Prostate gland (tissue), 2 donors: ENCODE data around the gene PRRT4.

ENCODE experiments used
- CTCF ChIP-seq, 4 experiments: fragments of 200-600 bp in 2 of 4; fragments of 450-650 bp in 2 of 4; sonication (generic) in 2 of 4; IDR thresholded peaks; 1 replicate in 3 of 4; 2 replicates in 1 of 4; pipeline ENCODE4 v1.5.1; 2016 to 2019; ENCODE audit warnings: antibody characterized with exemption in 4 of 4, mild to moderate bottlenecking in 2 of 4, moderate library complexity in 2 of 4
- POLR2A ChIP-seq: fragments of 450-650 bp; IDR thresholded peaks from one replicate; pipeline ENCODE4 v1.6.1; 2016; ENCODE audit warnings: antibody characterized with exemption, mild to moderate bottlenecking
- POLR2AphosphoS5 ChIP-seq: sonication (generic); formaldehyde crosslinking; IDR thresholded peaks from one replicate; pipeline ENCODE4 v1.6.1; 2017; ENCODE audit warnings: antibody characterized with exemption

- no peak for TF ChIP-seq CTCF (IDR thresholded peaks at IDR 0.05)
- no peak for TF ChIP-seq POLR2A
- no peak for TF ChIP-seq POLR2AphosphoS5
Observed at GRCh38 chr7:128364166-128364870, 2.8 kb upstream of the PRRT4 start.
